ENCODE data around the gene GALP. TPM values are rescaled to one million over a fixed set of nuclear protein-coding genes. Genes with fewer than 3 reads are reported as not detected.

The GALP gene
- total RNA-seq, 5 donors from 2014 or later (not counting 1 experiment from before 2014, with no cell fraction given) = not detected

- Mint-ChIP-seq H3K4me1 (peaks cover 38 to 55% (median 40%) of the 10 kb centered on the region in 3 donors), H3K27ac (peak overlapping the region; percentile 57 to 81), H3K4me3 (peak overlapping the region; percentile 72 to 93 (median 89)), H3K27me3 (no peaks in the 10 kb centered on the region), H3K9me3 (no peaks in the 10 kb centered on the region), H3K36me3 (no peaks in the 10 kb centered on the region)
- peak overlapping the region; percentile 81 for H3K27ac ChIP-seq (ENCODE audit: low read length)
- 0% methylated on average over 7 of the region's 26 CpGs for WGBS (ENCODE audit: insufficient coverage)
- ChIA-PET POLR2A (interaction anchor here (0.5 to 1.1 kb wide), 3 partner anchors 17 to 21 kb away, joined by 3 to 9 read pairs (median 5); partner anchors contain the start of gene ZNF787 (in 2 of the 2)), CTCF (interaction anchor here in 1 of 2 donors (0.5 to 0.9 kb wide), 4 partner anchors 12 to 192 kb away, joined by 3 to 4 read pairs (median 3); partner anchors contain the start of gene ZNF787)
- peak overlapping the region; percentile 61 to 86 for H3K4me3 ChIP-seq (ENCODE audit: control insufficient read depth in 1 of 2, extremely low read depth in 1 of 2, low read length in 1 of 2)
- peaks cover 16 to 38% of the 10 kb centered on the region in 2 experiments for H3K4me1 ChIP-seq (ENCODE audit: control insufficient read depth in 1 of 2, extremely low read depth in 1 of 2, insufficient read depth in 2 of 2, low read length in 2 of 2)
- H3K27me3 ChIP-seq (replicated peaks in 1 of 2; ENCODE audit: control insufficient read depth in 2 of 2, extremely low read depth in 1 of 2, insufficient read depth in 2 of 2, low read length in 1 of 2) = no peaks in the 10 kb centered on the region
- DNase-seq (peak; percentile 13 to 63 (median 45)), ATAC-seq (replicated peaks in 1 of 4) (no peak)
- no peaks in the 10 kb centered on the region for H3K9me3 ChIP-seq
- H3K36me3 ChIP-seq (ENCODE audit: control insufficient read depth in 2 of 2, extremely low read depth in 1 of 2, insufficient read depth in 1 of 2, low read length in 1 of 2) = peaks cover 0 to 3% of the 10 kb centered on the region in 2 donors
These were observed 34.3 kb upstream of the GALP start for GRCh38 chr19:56141417-56141993.

- Mint-ChIP-seq H3K4me1 (peaks cover 38 to 55% (median 40%) of the 10 kb centered on the region in 3 donors), H3K27ac (peak overlapping the region; percentile 57 to 81), H3K27me3 (no peaks in the 10 kb centered on the region), H3K9me3 (no peaks in the 10 kb centered on the region), H3K4me3 (peak overlapping the region; percentile 72 to 89 (median 81)), H3K36me3 (no peaks in the 10 kb centered on the region)
- Histone ChIP-seq H3K27ac (ENCODE audit: low read length) (peak overlapping the region; percentile 39), H3K27me3 (replicated peaks in 1 of 2; ENCODE audit: control insufficient read depth in 2 of 2, extremely low read depth in 1 of 2, insufficient read depth in 2 of 2, low read length in 1 of 2) (no peaks in the 10 kb centered on the region), H3K9me3 (no peaks in the 10 kb centered on the region), H3K4me3 (ENCODE audit: control insufficient read depth in 1 of 2, extremely low read depth in 1 of 2, low read length in 1 of 2) (peak overlapping the region; percentile 61 to 86), H3K4me1 (ENCODE audit: control insufficient read depth in 1 of 2, extremely low read depth in 1 of 2, insufficient read depth in 2 of 2, low read length in 2 of 2) (peaks cover 16 to 38% of the 10 kb centered on the region in 2 experiments), H3K36me3 (ENCODE audit: control insufficient read depth in 2 of 2, extremely low read depth in 1 of 2, insufficient read depth in 1 of 2, low read length in 1 of 2) (peaks cover 0 to 3% of the 10 kb centered on the region in 2 donors)
- ChIA-PET CTCF (interaction anchor here (0.5 to 0.9 kb wide), 3 partner anchors 21 to 37 kb away, joined by 3 to 4 read pairs (median 3); partner anchors contain the start of gene ZNF787 (in 1 of the 2)), POLR2A (interaction anchor here in 1 of 2 donors (0.5 kb wide), 1 partner anchor 21 kb away, joined by 5 read pairs; the partner anchor contains the start of gene ZNF787)
- WGBS (ENCODE audit: insufficient coverage) = 74% methylated on average over 10 of the region's 17 CpGs
- DNase-seq (no peak), ATAC-seq (replicated peaks in 1 of 4) (no peak)
These were observed 33.6 kb upstream of the GALP start for GRCh38 chr19:56142087-56142787.

- H3K9me3 Mint-ChIP-seq = no peaks in the 10 kb centered on the region
- H3K27ac Mint-ChIP-seq = peak overlapping the region in 1 of 2 donors; percentile 58
- DNase-seq = no peak
- WGBS (ENCODE audit: insufficient coverage) = 94% methylated on average over 4 of the region's 4 CpGs
- ChIA-PET POLR2A (no interaction called here), CTCF (interaction anchor here in 1 of 2 donors (0.7 kb wide), 1 partner anchor 38 kb away, joined by 3 read pairs; no protein-coding TSS in a partner anchor)
- no peaks in the 10 kb centered on the region for H3K27me3 ChIP-seq (replicated peaks in 1 of 2; ENCODE audit: control insufficient read depth in 2 of 2, extremely low read depth in 1 of 2, insufficient read depth in 2 of 2, low read length in 1 of 2)
- H3K27ac ChIP-seq (ENCODE audit: low read length) = no peak overlapping the region
- peaks cover 38 to 55% (median 40%) of the 10 kb centered on the region in 3 donors for H3K4me1 Mint-ChIP-seq
- H3K4me3 ChIP-seq (ENCODE audit: control insufficient read depth in 1 of 2, extremely low read depth in 1 of 2, low read length in 1 of 2) = no peak overlapping the region
- H3K9me3 ChIP-seq = no peaks in the 10 kb centered on the region
- no peaks in the 10 kb centered on the region for H3K27me3 Mint-ChIP-seq
- peaks cover 16 to 38% of the 10 kb centered on the region in 2 experiments for H3K4me1 ChIP-seq (ENCODE audit: control insufficient read depth in 1 of 2, extremely low read depth in 1 of 2, insufficient read depth in 2 of 2, low read length in 2 of 2)
- ATAC-seq (replicated peaks in 1 of 4) = no peak
- H3K4me3 Mint-ChIP-seq = peak overlapping the region in 2 of 3 donors; percentile 31 to 89
- peaks cover 0 to 9% of the 10 kb centered on the region in 2 donors for H3K36me3 ChIP-seq (ENCODE audit: control insufficient read depth in 2 of 2, extremely low read depth in 1 of 2, insufficient read depth in 1 of 2, low read length in 1 of 2)
- no peaks in the 10 kb centered on the region for H3K36me3 Mint-ChIP-seq
These were observed 32.8 kb upstream of the GALP start for GRCh38 chr19:56142897-56143434.

GRCh38 chr19:56144376-56144775, 31.4 kb upstream of the GALP start:
- POLR2A ChIA-PET = no interaction called here
- Mint-ChIP-seq H3K4me1 (peaks cover 37 to 51% (median 38%) of the 10 kb centered on the region in 3 donors), H3K4me3 (peak overlapping the region in 1 of 3 donors; percentile 22), H3K36me3 (peaks cover 6% of the 10 kb centered on the region), H3K9me3 (no peaks in the 10 kb centered on the region), H3K27me3 (no peaks in the 10 kb centered on the region), H3K27ac (peak overlapping the region in 1 of 2 donors; percentile 75)
- CTCF ChIA-PET = no interaction called here
- H3K9me3 ChIP-seq = no peaks in the 10 kb centered on the region
- no CpG with 5 or more reads among the region's 6 CpGs for WGBS (ENCODE audit: insufficient coverage)
- no peaks in the 10 kb centered on the region for H3K27me3 ChIP-seq (replicated peaks in 1 of 2; ENCODE audit: control insufficient read depth in 2 of 2, extremely low read depth in 1 of 2, insufficient read depth in 2 of 2, low read length in 1 of 2)
- H3K4me3 ChIP-seq (ENCODE audit: control insufficient read depth in 1 of 2, extremely low read depth in 1 of 2, low read length in 1 of 2) = no peak overlapping the region
- peaks cover 16 to 38% of the 10 kb centered on the region in 2 experiments for H3K4me1 ChIP-seq (ENCODE audit: control insufficient read depth in 1 of 2, extremely low read depth in 1 of 2, insufficient read depth in 2 of 2, low read length in 2 of 2)
- no peak for DNase-seq
- no peak for ATAC-seq (replicated peaks in 1 of 4)
- peaks cover 0 to 9% of the 10 kb centered on the region in 2 donors for H3K36me3 ChIP-seq (ENCODE audit: control insufficient read depth in 2 of 2, extremely low read depth in 1 of 2, insufficient read depth in 1 of 2, low read length in 1 of 2)
- no peak overlapping the region for H3K27ac ChIP-seq (ENCODE audit: low read length)

GRCh38 chr19:56144831-56145230, 31.0 kb upstream of the GALP start:
- Mint-ChIP-seq H3K9me3 (no peaks in the 10 kb centered on the region), H3K27ac (no peak overlapping the region), H3K4me1 (peaks cover 34 to 46% (median 35%) of the 10 kb centered on the region in 3 donors), H3K4me3 (no peak overlapping the region), H3K27me3 (no peaks in the 10 kb centered on the region), H3K36me3 (peaks cover 11% of the 10 kb centered on the region)
- Histone ChIP-seq H3K4me1 (ENCODE audit: control insufficient read depth in 1 of 2, extremely low read depth in 1 of 2, insufficient read depth in 2 of 2, low read length in 2 of 2) (peaks cover 14 to 36% of the 10 kb centered on the region in 2 experiments), H3K27me3 (replicated peaks in 1 of 2; ENCODE audit: control insufficient read depth in 2 of 2, extremely low read depth in 1 of 2, insufficient read depth in 2 of 2, low read length in 1 of 2) (no peaks in the 10 kb centered on the region), H3K4me3 (ENCODE audit: control insufficient read depth in 1 of 2, extremely low read depth in 1 of 2, low read length in 1 of 2) (no peak overlapping the region), H3K9me3 (no peaks in the 10 kb centered on the region), H3K27ac (ENCODE audit: low read length) (no peak overlapping the region), H3K36me3 (ENCODE audit: control insufficient read depth in 2 of 2, extremely low read depth in 1 of 2, insufficient read depth in 1 of 2, low read length in 1 of 2) (peaks cover 2 to 9% of the 10 kb centered on the region in 2 donors)
- CTCF ChIA-PET = no interaction called here
- ATAC-seq (replicated peaks in 1 of 4) (no peak), DNase-seq (no peak)
- WGBS (ENCODE audit: insufficient coverage) = 94% methylated on average over 9 of the region's 12 CpGs
- POLR2A ChIA-PET = no interaction called here

GRCh38 chr19:56145698-56146097, 30.1 kb upstream of the GALP start:
- Mint-ChIP-seq H3K4me3 (no peak overlapping the region), H3K4me1 (peaks cover 27 to 43% (median 31%) of the 10 kb centered on the region in 3 donors), H3K9me3 (no peaks in the 10 kb centered on the region), H3K27me3 (no peaks in the 10 kb centered on the region), H3K27ac (no peak overlapping the region), H3K36me3 (peaks cover 16% of the 10 kb centered on the region)
- DNase-seq = no peak
- no peak overlapping the region for H3K27ac ChIP-seq (ENCODE audit: low read length)
- WGBS (ENCODE audit: insufficient coverage) = 93% methylated on average over 9 of the region's 10 CpGs
- peaks cover 11 to 29% of the 10 kb centered on the region in 2 experiments for H3K4me1 ChIP-seq (ENCODE audit: control insufficient read depth in 1 of 2, extremely low read depth in 1 of 2, insufficient read depth in 2 of 2, low read length in 2 of 2)
- no peak for ATAC-seq (replicated peaks in 1 of 4)
- no peaks in the 10 kb centered on the region for H3K9me3 ChIP-seq
- H3K4me3 ChIP-seq (ENCODE audit: control insufficient read depth in 1 of 2, extremely low read depth in 1 of 2, low read length in 1 of 2) = no peak overlapping the region
- ChIA-PET POLR2A (no interaction called here), CTCF (interaction anchor here in 1 of 2 donors (0.5 kb wide), 1 partner anchor 959 kb away, joined by 3 read pairs; no protein-coding TSS in a partner anchor)
- no peaks in the 10 kb centered on the region for H3K27me3 ChIP-seq (replicated peaks in 1 of 2; ENCODE audit: control insufficient read depth in 2 of 2, extremely low read depth in 1 of 2, insufficient read depth in 2 of 2, low read length in 1 of 2)
- H3K36me3 ChIP-seq (ENCODE audit: control insufficient read depth in 2 of 2, extremely low read depth in 1 of 2, insufficient read depth in 1 of 2, low read length in 1 of 2) = peaks cover 3 to 12% of the 10 kb centered on the region in 2 donors
